Measurements from ENCODE around the gene CDKAL1. TPM values are rescaled to one million over a fixed set of nuclear protein-coding genes. Genes with fewer than 3 reads are reported as not detected.
A peak's percentile ranks its signal among the peaks of the same experiment; 100 is the strongest.

CDKAL1 gene
- total and polyA plus RNA-seq, 9 of the 15 experiments (the other 6 are each of a cell fraction or from before 2014, with no cell fraction given), result 11.2 to 36.3 (median 20.1) TPM

- DNase-seq (ENCODE audit: extremely low read depth in 1 of 4, low spot score in 3 of 4), result no peak
- BruUV-seq (replicated peaks), result no TSS peak
- H3K4me2 ChIP-seq (ENCODE audit: insufficient read depth, low read length), result no peak overlapping the region
- H3K27me3 ChIP-seq (ENCODE audit: control insufficient read depth in 2 of 2, insufficient read depth in 2 of 2, low read length in 2 of 2), result no peaks in the 10 kb centered on the region
- in situ Hi-C loops (cut with MboI), result no loop called here
- ChIA-PET CTCF (ENCODE audit: low intra/inter-chr PET ratio) (no interaction called here), POLR2A (no interaction called here)
- H3K4me3 ChIP-seq, result no peak overlapping the region
- no peaks in the 10 kb centered on the region for H3K9me1 ChIP-seq (ENCODE audit: control insufficient read depth, insufficient read depth, low read length)
- FAIRE-seq, result no peak
- H3K36me3 ChIP-seq (ENCODE audit: control insufficient read depth, insufficient read depth, low read length), result no peaks in the 10 kb centered on the region
- peaks cover 4% of the 10 kb centered on the region; the same call in 2 of the 3 replicates for H3K79me2 ChIP-seq (ENCODE audit: control insufficient read depth, insufficient read depth, low read length)
- peaks cover 0 to 13% of the 10 kb centered on the region in 2 experiments; a peak in 3 of 5 replicates for H3K4me1 ChIP-seq (replicated peaks in 1 of 2; ENCODE audit: control insufficient read depth in 2 of 2, insufficient read depth in 2 of 2, low read length in 2 of 2)
- no peaks in the 10 kb centered on the region for H4K20me1 ChIP-seq (replicated peaks; ENCODE audit: control insufficient read depth, insufficient read depth, low read length)
- 0 out of 3 replicates have a peak, but pooled peaks have one; percentile 23 for ATAC-seq
- no peak for TF ChIP-seq ZFX (CRISPR knock-in tag; IDR thresholded peaks at IDR 0.05)
- no peak for TF ChIP-seq CEBPB (tag; IDR thresholded peaks at IDR 0.05)
- TF ChIP-seq FOXJ3 (CRISPR knock-in tag; IDR thresholded peaks at IDR 0.05), result no peak
- no peak for TF ChIP-seq BDP1 (IDR thresholded peaks at IDR 0.05; ENCODE audit: insufficient read depth, insufficient read length)
- no peak for TF ChIP-seq ZNF707 (CRISPR knock-in tag; conservative IDR thresholded peaks at IDR 0.05)
- TF ChIP-seq MAFG (tag; conservative IDR thresholded peaks at IDR 0.05), result no peak
- no peak for TF ChIP-seq ZNF75A (CRISPR knock-in tag; IDR thresholded peaks at IDR 0.05)
- TF ChIP-seq TRIM24 (IDR thresholded peaks at IDR 0.05), result 0 out of 4 replicates have a peak, but pooled peaks of 1 of the 2 experiments have one; percentile 1
- 65% methylated on average over 3 of the region's 3 CpGs for WGBS (ENCODE audit: insufficient coverage, low coverage, missing lambda C conversion rate)
- H3K27ac ChIP-seq (ENCODE audit: extremely low read depth, low read depth, low read length), result no peak overlapping the region
- no peak overlapping the region for H3K9ac ChIP-seq (ENCODE audit: insufficient read depth in 1 of 2, low read depth in 2 of 2, low read length in 2 of 2)
- H3K9me3 ChIP-seq (replicated peaks; ENCODE audit: control insufficient read depth, insufficient read depth, low read depth, low read length), result no peaks in the 10 kb centered on the region
- H2AFZ ChIP-seq (ENCODE audit: low read depth, low read length), result no peak overlapping the region
- intact Hi-C loops (cut with micrococcal nuclease), result no loop called here
Measured at GRCh38 chr6:20708367-20709124, 174.3 kb downstream of the CDKAL1 start.

All from K562 (cell line).